RWPE1 (cell line): Measurements from ENCODE around the gene CLSTN2.
A peak's percentile ranks its signal among the peaks of the same experiment; 100 is the strongest.

ENCODE experiments used
- CTCF ChIA-PET: fragments of 350-600 bp; sonication (Branson Sonifier 250); formaldehyde crosslinking; extraction: SDS; loops from one replicate; lab custom pipeline; 2021; lab: Yijun Ruan, JAX
- POLR2A ChIA-PET: fragments of 400-600 bp; formaldehyde crosslinking; extraction: SDS; loops from one replicate; lab custom pipeline; 2020; ENCODE audit warnings: antibody characterized with exemption; ENCODE audit not compliant: low non-redundant PET; lab: Yijun Ruan, JAX
- DNase-seq: peaks from one replicate; pipeline ENCODE4 v3.0.0; 2012; ENCODE audit warnings: low spot score
- H3K27ac ChIP-seq: fragments of 450-650 bp; 2 replicates; pipeline ENCODE4 v1.5.1; 2017
- TF ChIP-seq, protein P1 (sequence below): fragments of 450-650 bp; conservative IDR thresholded peaks from 2 replicates; pipeline ENCODE4 v1.5.1; 2017; ENCODE audit warnings: low read depth, mild to moderate bottlenecking

Gene CLSTN2

GRCh38 chr3:140537727-140538082 is 602.7 kb downstream of the CLSTN2 start:
- TF ChIP-seq, protein P1, sequence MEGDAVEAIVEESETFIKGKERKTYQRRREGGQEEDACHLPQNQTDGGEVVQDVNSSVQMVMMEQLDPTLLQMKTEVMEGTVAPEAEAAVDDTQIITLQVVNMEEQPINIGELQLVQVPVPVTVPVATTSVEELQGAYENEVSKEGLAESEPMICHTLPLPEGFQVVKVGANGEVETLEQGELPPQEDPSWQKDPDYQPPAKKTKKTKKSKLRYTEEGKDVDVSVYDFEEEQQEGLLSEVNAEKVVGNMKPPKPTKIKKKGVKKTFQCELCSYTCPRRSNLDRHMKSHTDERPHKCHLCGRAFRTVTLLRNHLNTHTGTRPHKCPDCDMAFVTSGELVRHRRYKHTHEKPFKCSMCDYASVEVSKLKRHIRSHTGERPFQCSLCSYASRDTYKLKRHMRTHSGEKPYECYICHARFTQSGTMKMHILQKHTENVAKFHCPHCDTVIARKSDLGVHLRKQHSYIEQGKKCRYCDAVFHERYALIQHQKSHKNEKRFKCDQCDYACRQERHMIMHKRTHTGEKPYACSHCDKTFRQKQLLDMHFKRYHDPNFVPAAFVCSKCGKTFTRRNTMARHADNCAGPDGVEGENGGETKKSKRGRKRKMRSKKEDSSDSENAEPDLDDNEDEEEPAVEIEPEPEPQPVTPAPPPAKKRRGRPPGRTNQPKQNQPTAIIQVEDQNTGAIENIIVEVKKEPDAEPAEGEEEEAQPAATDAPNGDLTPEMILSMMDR: no peak
- no peak overlapping the region for H3K27ac ChIP-seq
- POLR2A ChIA-PET: no interaction called here
- CTCF ChIA-PET: no interaction called here
- no peak for DNase-seq

- ChIA-PET CTCF (no interaction called here), POLR2A (no interaction called here)
- TF ChIP-seq, protein P1: no peak
- no peak for DNase-seq
- no peak overlapping the region for H3K27ac ChIP-seq
Observed at GRCh38 chr3:140540262-140540661, 605.3 kb downstream of the CLSTN2 start.

DNA sequence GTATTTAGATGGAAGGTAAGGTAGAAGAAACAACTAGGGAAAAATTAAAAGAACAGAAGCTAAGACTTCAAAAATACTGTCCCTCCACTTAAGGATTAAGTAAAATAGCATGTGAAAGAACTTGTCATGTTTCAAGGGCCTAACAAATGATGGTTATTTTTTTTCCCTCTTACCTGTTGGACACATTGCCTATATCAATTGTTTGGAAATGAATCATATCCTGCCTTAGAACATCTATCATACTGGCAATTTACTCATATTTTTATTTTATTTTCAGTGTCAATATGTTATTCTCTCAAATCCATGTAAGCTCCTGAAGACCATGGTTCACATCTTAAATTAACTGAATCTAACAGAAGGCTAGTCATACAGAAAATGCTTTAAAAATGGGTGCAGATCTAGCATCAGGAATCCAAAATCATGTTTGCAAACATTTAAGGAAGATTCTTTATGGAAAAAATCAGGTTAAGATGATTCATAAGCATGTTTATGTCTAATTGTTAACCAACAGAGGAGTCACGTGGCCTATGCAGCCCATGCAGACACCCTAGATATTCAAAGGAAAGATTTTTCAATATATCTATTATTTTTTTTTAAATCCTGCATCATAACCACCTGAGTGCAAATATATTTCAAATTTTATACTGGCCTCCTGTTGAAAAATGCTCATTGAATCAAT is 607.1 kb downstream of the CLSTN2 start:
- peak; percentile 37 for DNase-seq
- CTCF ChIA-PET: no interaction called here
- POLR2A ChIA-PET: no interaction called here
- no peak overlapping the region for H3K27ac ChIP-seq
- TF ChIP-seq, protein P1: no peak

GRCh38 chr3:140545197-140545596 is 610.2 kb downstream of the CLSTN2 start:
- CTCF ChIA-PET: no interaction called here

DNA sequence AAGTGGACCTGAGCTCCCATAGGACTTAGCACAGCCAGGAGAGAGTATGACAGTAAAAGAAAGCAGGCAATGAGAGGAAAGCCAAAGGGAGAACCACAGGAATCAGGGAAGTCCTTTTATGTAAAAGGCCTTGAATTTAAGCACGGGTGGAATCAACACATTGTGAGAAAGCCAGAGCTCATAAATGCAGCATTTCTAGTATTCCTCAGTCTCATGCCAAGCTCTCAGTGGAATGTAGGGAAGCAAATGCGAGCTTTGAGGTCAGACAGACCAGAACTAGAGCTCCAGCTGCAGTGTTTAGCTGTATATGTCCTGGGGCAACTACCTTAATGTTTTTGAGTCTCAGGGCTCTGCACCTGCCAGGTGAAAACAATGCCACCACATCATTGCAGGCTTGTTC is 610.8 kb downstream of the CLSTN2 start:
- ChIA-PET CTCF (interaction anchor here (0.7 kb wide), 1 partner anchor 10 kb away, joined by 3 read pairs; no protein-coding TSS in a partner anchor), POLR2A (no interaction called here)
- TF ChIP-seq, protein P1: no peak
- no peak overlapping the region for H3K27ac ChIP-seq
- DNase-seq: no peak

More at GRCh38 chr3:140545197-140545596, 610.2 kb downstream of the CLSTN2 start:
- POLR2A ChIA-PET: no interaction called here
- DNase-seq: no peak
- H3K27ac ChIP-seq: no peak overlapping the region
- TF ChIP-seq, protein P1: no peak

DNA sequence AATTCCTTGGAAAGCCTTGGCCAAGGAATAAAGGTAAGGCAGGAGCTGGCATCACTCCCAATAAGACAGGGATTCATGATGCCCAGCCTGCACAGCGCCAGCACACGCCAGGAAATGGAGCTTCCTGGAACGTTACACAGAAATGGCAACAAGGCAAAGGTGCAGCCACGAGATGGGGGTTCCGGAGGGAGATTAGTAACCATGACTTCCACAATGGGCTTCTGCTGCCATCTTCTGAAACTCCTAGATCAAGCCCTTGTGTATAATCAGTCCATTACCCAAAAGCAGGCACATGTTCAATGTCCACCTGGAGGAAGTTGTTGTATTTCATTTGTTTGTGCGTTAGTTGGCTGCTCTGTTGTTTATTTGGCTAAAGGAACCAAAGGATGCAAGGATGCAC is 611.7 kb downstream of the CLSTN2 start:
- no peak overlapping the region for H3K27ac ChIP-seq
- ChIA-PET POLR2A (no interaction called here), CTCF (interaction anchor here (0.5 kb wide), 1 partner anchor 412 kb away, joined by 6 read pairs; no protein-coding TSS in a partner anchor)
- TF ChIP-seq, protein P1: no peak
- no peak for DNase-seq
